Effector memory CD8-positive, alpha-beta T cell (primary cell): ENCODE measurements around the gene PRDM8.

ENCODE experiments used
- ATAC-seq: fragments of 150-1000 bp; cut with Tn5 transposase; replicated peaks from 2 replicates; pipeline ENCODE4 v1.10.0; 2021; ENCODE audit warnings: mild to moderate bottlenecking, moderate library complexity
- DNase-seq, 3 experiments: peaks; one replicate each; pipeline ENCODE4 v3.0.0; 2021
- H3K27ac Mint-ChIP-seq, 2 donors: one replicate each; pipeline ENCODE4 v1.8.0; 2022; ENCODE audit warnings: mild to moderate bottlenecking in 2 of 2, mixed read lengths in 2 of 2, moderate library complexity in 2 of 2
- H3K27me3 Mint-ChIP-seq, 2 donors: one replicate each; pipeline ENCODE4 v1.8.0; 2022; ENCODE audit warnings: mixed read lengths in 2 of 2
- H3K36me3 Mint-ChIP-seq: one replicate; pipeline ENCODE4 v1.8.0; 2022; ENCODE audit warnings: mild to moderate bottlenecking, moderate library complexity, mixed read lengths; ENCODE audit not compliant: insufficient read depth
- H3K4me1 Mint-ChIP-seq, 2 donors: one replicate each; pipeline ENCODE4 v1.8.0; 2022; ENCODE audit warnings: low read depth in 2 of 2, mixed read lengths in 2 of 2
- H3K4me3 Mint-ChIP-seq, 2 donors: one replicate each; pipeline ENCODE4 v1.8.0; 2022; ENCODE audit warnings: mild to moderate bottlenecking in 2 of 2, mixed read lengths in 2 of 2, moderate library complexity in 2 of 2
- H3K9me3 Mint-ChIP-seq, 2 donors: one replicate each; pipeline ENCODE4 v1.8.0; 2022; ENCODE audit warnings: mixed read lengths in 2 of 2

The PRDM8 gene

GRCh38 chr4:80199947-80200346 is 2.6 kb downstream of the PRDM8 start:
- Mint-ChIP-seq H3K9me3 (no peaks in the 10 kb centered on the region), H3K27ac (no peak overlapping the region), H3K36me3 (peaks cover 33% of the 10 kb centered on the region), H3K4me1 (peaks cover 27 to 32% of the 10 kb centered on the region in 2 donors), H3K4me3 (no peak overlapping the region), H3K27me3 (no peaks in the 10 kb centered on the region)
- ATAC-seq (no peak), DNase-seq (no peak)

GRCh38 chr4:80201252-80202151 is 4.2 kb downstream of the PRDM8 start:
- no peaks in the 10 kb centered on the region for H3K9me3 Mint-ChIP-seq
- H3K36me3 Mint-ChIP-seq, result peaks cover 23% of the 10 kb centered on the region
- ATAC-seq (peak; percentile 41), DNase-seq (peak; percentile 50 to 62 (median 54))
- no peaks in the 10 kb centered on the region for H3K27me3 Mint-ChIP-seq
- peak overlapping the region; percentile 84 to 95 for H3K27ac Mint-ChIP-seq
- H3K4me3 Mint-ChIP-seq, result peak overlapping the region; percentile 79 to 92
- peaks cover 24 to 25% of the 10 kb centered on the region in 2 donors for H3K4me1 Mint-ChIP-seq

DNA sequence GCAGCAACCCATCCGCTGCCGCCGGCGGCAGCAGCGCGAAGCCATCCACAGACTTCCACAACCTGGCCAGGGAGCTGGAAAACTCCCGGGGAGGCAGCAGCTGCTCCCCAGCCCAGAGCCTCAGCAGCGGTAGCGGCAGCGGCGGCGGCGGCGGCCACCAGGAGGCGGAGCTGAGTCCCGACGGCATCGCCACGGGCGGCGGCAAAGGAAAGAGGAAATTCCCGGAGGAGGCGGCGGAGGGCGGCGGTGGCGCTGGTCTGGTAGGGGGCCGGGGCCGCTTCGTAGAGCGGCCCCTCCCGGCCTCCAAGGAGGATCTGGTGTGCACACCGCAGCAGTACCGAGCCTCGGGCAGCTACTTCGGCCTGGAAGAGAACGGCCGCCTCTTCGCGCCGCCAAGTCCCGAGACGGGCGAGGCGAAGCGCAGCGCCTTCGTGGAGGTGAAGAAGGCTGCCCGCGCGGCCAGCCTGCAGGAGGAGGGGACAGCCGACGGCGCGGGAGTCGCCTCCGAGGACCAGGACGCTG is 4.9 kb downstream of the PRDM8 start:
- peaks cover 21% of the 10 kb centered on the region for H3K36me3 Mint-ChIP-seq
- ATAC-seq (peak; percentile 65), DNase-seq (peak; percentile 68 to 76 (median 75))
- H3K9me3 Mint-ChIP-seq, result no peaks in the 10 kb centered on the region
- no peaks in the 10 kb centered on the region for H3K27me3 Mint-ChIP-seq
- H3K4me3 Mint-ChIP-seq, result peak overlapping the region; percentile 79 to 92
- peaks cover 21 to 25% of the 10 kb centered on the region in 2 donors for H3K4me1 Mint-ChIP-seq
- H3K27ac Mint-ChIP-seq, result peak overlapping the region; percentile 84 to 95

DNA sequence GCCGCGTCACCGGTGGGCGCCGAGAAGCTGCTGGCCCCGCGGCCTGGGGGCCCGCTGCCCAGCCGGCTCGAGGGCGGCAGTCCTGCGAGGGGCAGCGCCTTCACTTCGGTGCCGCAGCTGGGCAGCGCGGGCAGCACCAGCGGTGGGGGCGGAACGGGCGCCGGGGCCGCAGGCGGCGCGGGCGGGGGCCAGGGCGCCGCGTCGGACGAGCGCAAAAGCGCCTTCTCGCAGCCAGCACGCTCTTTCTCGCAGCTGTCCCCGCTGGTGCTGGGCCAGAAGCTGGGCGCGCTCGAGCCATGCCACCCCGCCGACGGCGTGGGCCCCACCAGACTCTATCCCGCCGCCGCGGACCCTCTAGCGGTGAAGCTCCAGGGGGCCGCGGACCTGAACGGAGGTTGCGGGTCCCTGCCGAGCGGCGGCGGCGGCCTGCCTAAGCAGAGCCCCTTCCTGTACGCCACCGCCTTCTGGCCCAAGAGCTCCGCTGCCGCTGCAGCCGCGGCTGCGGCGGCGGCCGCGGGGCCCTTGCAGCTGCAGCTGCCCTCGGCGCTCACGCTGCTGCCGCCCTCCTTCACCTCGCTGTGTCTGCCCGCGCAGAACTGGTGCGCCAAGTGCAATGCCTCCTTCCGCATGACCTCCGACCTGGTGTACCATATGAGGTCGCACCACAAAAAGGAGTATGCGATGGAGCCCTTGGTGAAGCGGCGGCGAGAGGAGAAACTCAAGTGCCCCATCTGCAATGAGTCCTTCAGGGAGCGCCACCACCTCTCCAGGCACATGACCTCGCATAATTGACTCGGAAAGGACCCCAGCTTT is 5.6 kb downstream of the PRDM8 start:
- H3K4me1 Mint-ChIP-seq, result peaks cover 16 to 25% of the 10 kb centered on the region in 2 donors
- DNase-seq (peak; percentile 47 to 52 (median 49)), ATAC-seq (peak; percentile 63)
- peak overlapping the region; percentile 79 to 92 for H3K4me3 Mint-ChIP-seq
- peaks cover 21% of the 10 kb centered on the region for H3K36me3 Mint-ChIP-seq
- no peaks in the 10 kb centered on the region for H3K9me3 Mint-ChIP-seq
- peak overlapping the region; percentile 84 to 95 for H3K27ac Mint-ChIP-seq
- H3K27me3 Mint-ChIP-seq, result no peaks in the 10 kb centered on the region

GRCh38 chr4:80204433-80205011 is 7.2 kb downstream of the PRDM8 start:
- DNase-seq, result no peak
- Mint-ChIP-seq H3K4me1 (peaks cover 13 to 24% of the 10 kb centered on the region in 2 donors), H3K27me3 (no peaks in the 10 kb centered on the region), H3K27ac (no peak overlapping the region), H3K36me3 (peaks cover 21% of the 10 kb centered on the region), H3K4me3 (no peak overlapping the region), H3K9me3 (no peaks in the 10 kb centered on the region)
- no peak for ATAC-seq

- Mint-ChIP-seq H3K4me3 (no peak overlapping the region), H3K9me3 (no peaks in the 10 kb centered on the region), H3K36me3 (peaks cover 19% of the 10 kb centered on the region), H3K27me3 (no peaks in the 10 kb centered on the region), H3K4me1 (peaks cover 11 to 23% of the 10 kb centered on the region in 2 donors), H3K27ac (no peak overlapping the region)
- DNase-seq (no peak), ATAC-seq (no peak)
Observed at GRCh38 chr4:80206111-80206510, 8.8 kb downstream of the PRDM8 start.

- ATAC-seq (no peak), DNase-seq (no peak)
- H3K9me3 Mint-ChIP-seq, result no peaks in the 10 kb centered on the region
- no peak overlapping the region for H3K27ac Mint-ChIP-seq
- H3K4me3 Mint-ChIP-seq, result no peak overlapping the region
- H3K36me3 Mint-ChIP-seq, result peaks cover 14% of the 10 kb centered on the region
- H3K4me1 Mint-ChIP-seq, result peaks cover 5 to 17% of the 10 kb centered on the region in 2 donors
- no peaks in the 10 kb centered on the region for H3K27me3 Mint-ChIP-seq
Observed at GRCh38 chr4:80206521-80207171, 9.3 kb downstream of the PRDM8 start.

DNA sequence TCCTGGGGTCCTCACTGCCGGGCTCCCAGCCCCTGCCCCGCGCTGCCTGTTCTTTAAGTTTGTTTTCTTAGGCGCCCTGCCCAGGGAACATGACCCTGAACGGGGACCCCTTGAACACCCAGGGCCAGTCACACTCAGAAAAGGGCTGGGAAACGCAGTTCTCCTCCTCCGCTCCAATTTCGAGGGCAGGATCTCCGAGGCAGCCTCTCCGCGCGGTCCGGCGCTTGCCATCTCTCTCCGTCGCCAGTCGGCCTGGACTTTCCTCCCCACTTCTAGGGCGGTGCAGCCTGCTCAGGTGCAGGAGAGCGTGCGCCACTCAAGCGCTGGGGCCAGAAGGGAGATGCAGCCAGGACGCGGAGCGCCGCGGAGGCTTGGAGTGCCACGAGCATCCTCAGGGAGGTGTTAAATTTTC is 9.9 kb downstream of the PRDM8 start:
- Mint-ChIP-seq H3K27ac (no peak overlapping the region), H3K4me1 (peaks cover 5 to 13% of the 10 kb centered on the region in 2 donors), H3K9me3 (no peaks in the 10 kb centered on the region), H3K4me3 (no peak overlapping the region), H3K27me3 (no peaks in the 10 kb centered on the region), H3K36me3 (peaks cover 9% of the 10 kb centered on the region)
- DNase-seq, result no peak
- ATAC-seq, result no peak

DNA sequence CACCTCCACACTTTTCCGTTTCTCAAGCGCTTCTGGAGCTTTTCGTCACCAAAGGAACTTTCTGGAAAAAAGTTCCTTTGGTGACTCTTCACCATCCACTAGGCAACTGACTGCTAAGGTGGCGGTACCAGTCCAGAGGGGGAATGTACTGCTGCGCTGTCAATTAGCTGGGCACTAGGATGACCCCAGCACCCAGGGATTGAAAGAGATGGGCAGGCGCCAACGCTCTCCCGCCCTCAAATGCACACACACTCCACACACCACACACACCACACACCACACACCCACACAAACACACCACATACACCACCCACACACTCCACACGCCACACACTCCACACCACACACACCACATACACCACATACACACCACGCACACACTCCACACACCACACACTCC is 10.4 kb downstream of the PRDM8 start:
- no peak overlapping the region for H3K4me3 Mint-ChIP-seq
- peaks cover 5 to 13% of the 10 kb centered on the region in 2 donors for H3K4me1 Mint-ChIP-seq
- ATAC-seq, result no peak
- H3K9me3 Mint-ChIP-seq, result no peaks in the 10 kb centered on the region
- H3K27me3 Mint-ChIP-seq, result no peaks in the 10 kb centered on the region
- no peak for DNase-seq
- no peak overlapping the region for H3K27ac Mint-ChIP-seq
- H3K36me3 Mint-ChIP-seq, result peaks cover 6% of the 10 kb centered on the region

DNA sequence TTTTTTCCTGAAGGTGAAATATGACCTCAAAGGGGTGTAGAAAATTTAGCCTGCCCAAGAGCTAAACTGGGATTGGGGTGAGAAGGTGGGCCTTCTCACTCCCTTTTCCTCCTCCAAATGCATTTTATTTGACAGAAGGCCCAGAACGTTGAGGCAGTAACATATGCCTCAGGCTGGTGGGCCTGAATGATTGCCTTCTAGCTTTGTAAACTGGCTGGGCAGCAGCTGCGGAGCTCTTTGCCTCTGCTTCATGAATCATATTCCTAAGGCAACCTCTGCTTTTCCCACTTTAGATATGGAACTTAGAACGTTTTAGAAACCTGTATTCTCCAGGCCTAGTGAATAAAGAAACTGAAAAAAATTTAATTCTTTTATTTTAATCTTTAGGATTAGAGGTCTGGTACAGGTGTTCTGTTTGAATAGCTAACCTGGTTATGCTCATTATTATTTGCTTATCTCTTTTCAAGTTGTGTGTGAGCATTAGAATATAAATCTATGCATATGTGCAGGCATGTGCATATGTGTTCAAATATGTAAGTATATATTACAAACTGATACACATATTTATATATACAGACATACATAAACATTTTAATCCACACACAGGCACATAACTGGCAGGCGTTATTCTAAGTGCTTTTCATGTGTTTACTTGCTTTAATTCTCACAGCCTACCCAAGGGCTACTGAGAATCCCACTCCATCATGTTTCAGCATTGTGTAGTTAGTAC is 11.5 kb downstream of the PRDM8 start:
- H3K4me3 Mint-ChIP-seq, result no peak overlapping the region
- ATAC-seq (no peak), DNase-seq (no peak)

DNA sequence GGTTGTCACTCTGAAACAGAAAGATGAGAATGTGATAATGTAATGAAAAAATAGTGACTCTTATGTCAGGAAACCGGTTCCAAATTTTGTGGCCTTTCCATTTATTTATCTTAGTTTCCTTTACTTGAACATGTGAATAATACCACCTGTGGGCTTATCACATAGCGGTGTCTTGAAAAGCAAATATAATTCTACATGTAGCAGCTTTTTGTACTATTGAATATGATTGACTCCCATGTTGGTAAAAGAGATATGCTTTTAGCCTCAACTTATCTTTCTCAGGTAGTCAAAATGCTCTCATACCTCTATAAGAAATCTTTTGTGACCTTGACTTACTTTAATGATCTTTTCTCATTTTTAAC is 12.0 kb downstream of the PRDM8 start:
- H3K27ac Mint-ChIP-seq, result no peak overlapping the region
- H3K36me3 Mint-ChIP-seq, result no peaks in the 10 kb centered on the region
- peaks cover 0 to 5% of the 10 kb centered on the region in 2 donors for H3K4me1 Mint-ChIP-seq
- ATAC-seq (no peak), DNase-seq (no peak)
- H3K27me3 Mint-ChIP-seq, result no peaks in the 10 kb centered on the region
- H3K4me3 Mint-ChIP-seq, result no peak overlapping the region
- H3K9me3 Mint-ChIP-seq, result no peaks in the 10 kb centered on the region

More for the DNA sequence above, 11.5 kb downstream of the PRDM8 start:
- Mint-ChIP-seq H3K27ac (no peak overlapping the region), H3K9me3 (no peaks in the 10 kb centered on the region), H3K36me3 (no peaks in the 10 kb centered on the region), H3K4me1 (peaks cover 0 to 6% of the 10 kb centered on the region in 2 donors), H3K27me3 (no peaks in the 10 kb centered on the region)

- no peak overlapping the region for H3K4me3 Mint-ChIP-seq
Observed at GRCh38 chr4:80210549-80210948, 13.2 kb downstream of the PRDM8 start.

More at GRCh38 chr4:80210549-80210948, 13.2 kb downstream of the PRDM8 start:
- no peak overlapping the region for H3K27ac Mint-ChIP-seq
- H3K9me3 Mint-ChIP-seq, result no peaks in the 10 kb centered on the region
- no peak for ATAC-seq
- no peaks in the 10 kb centered on the region for H3K36me3 Mint-ChIP-seq
- no peaks in the 10 kb centered on the region for H3K27me3 Mint-ChIP-seq
- peaks cover 0 to 5% of the 10 kb centered on the region in 2 donors for H3K4me1 Mint-ChIP-seq
- no peak for DNase-seq
